LHCN-M2 (cell line): ENCODE data around the gene HECA. TPM values are rescaled to one million over a fixed set of nuclear protein-coding genes. Genes with fewer than 3 reads are reported as not detected.
"Not testable (repeated sequence)": the region's sequence is repeated elsewhere in the genome, so short reads cannot be mapped to it uniquely, and the experiment has no call there.

Experiments used
- DNase-seq: peaks from one replicate; pipeline ENCODE4 v3.0.0-alpha.2; 2012; ENCODE audit warnings: low read depth
- polyA plus RNA-seq: library from polyadenylated mRNA; unstranded; fragments of >200 nt; gene quantifications from one replicate; pipeline ENCODE4 v1.2.1, GENCODE V29; 2012; ENCODE audit warnings: missing spikeins
- total RNA-seq: library from RNA; depleted of rRNA; stranded (reverse); fragments of >200 nt; gene quantifications from 2 replicates; pipeline ENCODE4 v1.2.3, GENCODE V29; 2014; rRNA removed

HECA gene, protein sequence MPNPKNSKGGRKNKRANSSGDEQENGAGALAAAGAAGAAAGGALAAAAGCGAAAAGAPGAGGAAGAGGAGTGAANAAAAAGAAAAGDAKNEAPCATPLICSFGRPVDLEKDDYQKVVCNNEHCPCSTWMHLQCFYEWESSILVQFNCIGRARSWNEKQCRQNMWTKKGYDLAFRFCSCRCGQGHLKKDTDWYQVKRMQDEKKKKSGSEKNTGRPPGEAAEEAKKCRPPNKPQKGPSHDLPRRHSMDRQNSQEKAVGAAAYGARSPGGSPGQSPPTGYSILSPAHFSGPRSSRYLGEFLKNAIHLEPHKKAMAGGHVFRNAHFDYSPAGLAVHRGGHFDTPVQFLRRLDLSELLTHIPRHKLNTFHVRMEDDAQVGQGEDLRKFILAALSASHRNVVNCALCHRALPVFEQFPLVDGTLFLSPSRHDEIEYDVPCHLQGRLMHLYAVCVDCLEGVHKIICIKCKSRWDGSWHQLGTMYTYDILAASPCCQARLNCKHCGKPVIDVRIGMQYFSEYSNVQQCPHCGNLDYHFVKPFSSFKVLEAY
- total RNA-seq, result 7.4 and 8.6 TPM in 2 replicates
- polyA plus RNA-seq, result 2.4 TPM

DNA sequence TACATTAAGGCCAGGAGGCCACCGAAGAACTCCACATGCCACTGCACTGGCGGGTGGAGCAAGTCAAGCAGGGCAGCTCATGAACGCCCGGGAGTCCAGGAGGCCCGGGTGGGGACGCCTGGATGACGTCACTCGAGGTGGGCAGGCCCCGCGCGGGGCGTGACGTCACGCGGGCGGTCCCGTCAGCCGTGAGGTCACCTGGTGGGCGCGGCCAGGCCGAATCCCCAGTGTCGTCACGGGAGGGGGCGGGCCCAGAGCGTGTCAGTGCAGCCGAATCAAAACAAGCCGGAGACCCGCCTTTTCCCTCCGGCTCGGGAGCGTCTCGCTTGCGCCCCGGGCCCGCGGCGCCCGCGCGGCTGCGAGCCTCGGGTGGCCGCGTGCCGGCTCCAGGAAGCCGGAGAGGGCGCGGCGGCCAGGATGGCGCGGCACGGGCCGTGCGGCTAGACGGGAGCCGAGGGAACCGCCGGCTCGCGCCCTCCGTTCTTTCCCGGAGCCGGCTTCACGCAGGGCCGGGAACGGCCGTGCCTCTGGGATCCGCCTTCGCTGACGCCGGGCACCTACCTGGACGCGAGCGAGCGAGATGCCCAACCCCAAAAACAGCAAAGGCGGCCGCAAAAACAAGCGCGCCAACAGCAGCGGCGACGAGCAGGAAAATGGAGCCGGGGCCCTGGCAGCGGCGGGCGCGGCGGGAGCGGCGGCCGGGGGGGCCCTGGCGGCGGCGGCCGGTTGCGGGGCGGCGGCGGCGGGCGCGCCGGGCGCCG lies at the start of gene HECA:
Gene HECA (plus strand): TSS at position 264 of the 761 bp plus-strand sequence. CDS start 317 bp downstream, at position 581.
- peak; percentile 92 for DNase-seq

DNA sequence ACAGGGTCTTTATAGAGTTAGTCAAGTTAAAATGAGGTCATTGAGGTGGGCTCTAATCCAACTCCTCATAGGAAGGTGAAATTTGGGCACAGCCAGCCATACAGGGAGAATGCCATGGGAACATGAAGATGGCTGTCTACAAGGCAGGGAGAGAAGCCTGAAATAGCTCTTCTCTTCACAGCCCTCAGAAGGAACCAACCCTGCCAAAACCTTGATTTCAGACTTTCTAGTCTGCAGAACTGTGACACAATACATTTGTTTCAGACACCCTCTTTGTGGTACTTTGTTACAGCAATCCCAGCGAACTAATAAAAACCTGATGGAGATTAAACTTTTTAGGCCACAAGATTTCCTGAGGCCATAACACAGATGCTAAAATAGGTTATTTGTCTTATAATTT lies 43.1 kb upstream of the HECA start:
- DNase-seq, result no peak

DNA sequence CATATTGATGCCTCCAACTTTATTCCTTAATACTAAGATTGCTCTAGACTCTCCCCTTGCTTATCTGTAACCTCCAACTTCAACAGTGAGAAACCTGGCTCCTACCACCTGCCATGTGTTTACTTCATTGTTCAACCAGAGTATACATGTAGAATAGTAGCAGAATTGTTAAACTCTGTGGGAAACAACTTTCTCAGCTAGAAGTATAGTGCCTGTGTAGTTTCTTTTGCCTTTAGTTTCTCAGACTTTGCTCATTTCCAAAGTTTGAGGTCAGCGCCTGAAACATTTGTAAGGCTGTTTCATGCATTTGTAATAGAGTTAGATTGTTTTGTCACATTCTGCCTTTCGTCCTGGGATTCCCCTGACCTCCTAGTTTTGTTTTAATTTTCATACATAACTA lies 34.9 kb upstream of the HECA start:
- no peak for DNase-seq

DNA sequence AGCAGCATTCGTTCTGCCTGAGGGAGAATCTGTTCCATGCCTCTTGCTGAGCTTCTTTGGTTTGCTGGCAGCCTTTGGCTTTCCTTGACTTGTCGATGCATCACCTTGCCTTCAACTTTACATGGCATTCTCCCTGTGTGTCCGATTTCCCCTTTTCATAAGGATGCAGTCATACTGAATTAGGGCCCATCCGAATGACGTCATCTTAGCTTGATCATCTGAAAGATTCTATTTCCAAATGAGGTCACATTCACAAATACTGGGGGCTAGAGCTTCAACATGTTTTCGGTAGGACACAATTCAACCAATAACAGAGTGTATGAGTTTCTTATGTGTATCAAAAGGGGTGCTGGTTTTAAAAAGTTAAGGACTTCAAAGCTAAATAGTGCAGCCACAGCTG lies 27.8 kb upstream of the HECA start:
- DNase-seq, result no peak

DNA sequence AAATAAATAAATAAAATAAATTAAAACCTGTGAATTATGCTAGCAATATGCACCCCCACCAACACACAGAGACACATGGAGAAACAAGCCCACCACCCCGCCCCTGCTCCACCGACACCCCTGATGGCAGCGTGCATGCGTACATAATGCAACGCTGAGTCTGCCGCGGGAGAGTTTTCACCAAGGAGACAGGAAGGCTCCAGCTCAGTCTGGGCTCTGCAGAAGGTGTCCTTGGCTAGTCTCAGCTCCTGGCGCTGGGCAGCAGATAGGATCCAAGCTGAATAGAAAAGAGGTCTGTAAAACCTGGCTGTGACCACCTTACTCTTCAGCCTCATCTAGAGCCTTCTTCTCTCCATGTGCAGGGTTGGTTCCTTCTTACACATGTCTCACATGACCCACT lies 26.5 kb upstream of the HECA start:
- DNase-seq, result no peak

DNA sequence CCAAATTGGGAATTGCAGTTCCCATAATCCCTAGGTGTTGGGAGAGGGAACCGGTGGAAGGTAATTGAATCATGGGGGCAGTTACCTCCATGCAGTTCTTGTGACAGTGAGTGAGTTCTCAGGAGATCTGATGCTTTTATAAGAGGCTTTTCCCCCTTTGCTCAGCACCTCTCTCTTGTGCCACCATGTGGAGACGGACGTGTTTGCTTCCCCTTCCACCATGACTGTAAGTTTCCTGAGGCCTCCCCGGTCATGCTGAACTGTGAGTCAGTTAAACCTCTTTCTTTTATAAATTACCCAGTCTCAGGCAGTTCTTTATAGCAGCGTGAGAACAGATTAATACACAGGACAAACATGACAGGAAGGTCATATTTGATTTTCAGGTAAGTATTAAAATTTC lies 25.3 kb upstream of the HECA start:
- peak; percentile 31 for DNase-seq

DNA sequence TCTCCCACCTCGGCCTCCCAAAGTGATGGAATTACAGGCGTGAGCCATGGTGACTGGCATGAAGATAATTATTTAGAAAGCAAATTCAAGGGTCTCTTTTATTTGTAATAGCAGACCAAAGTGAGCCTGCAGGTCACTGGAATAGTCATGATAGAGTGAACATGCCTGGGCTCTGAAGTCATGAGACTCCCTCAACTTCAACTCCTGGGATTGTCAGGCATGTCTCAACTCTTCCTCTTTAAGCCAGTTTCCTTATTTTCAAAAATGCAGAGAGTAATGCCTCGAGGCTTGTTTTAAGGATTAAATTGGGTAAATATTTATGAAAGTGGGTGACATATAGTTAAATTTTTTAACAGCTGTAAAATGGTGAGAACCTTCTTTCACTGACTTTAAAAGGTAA lies 22.7 kb upstream of the HECA start:
- no peak for DNase-seq

DNA sequence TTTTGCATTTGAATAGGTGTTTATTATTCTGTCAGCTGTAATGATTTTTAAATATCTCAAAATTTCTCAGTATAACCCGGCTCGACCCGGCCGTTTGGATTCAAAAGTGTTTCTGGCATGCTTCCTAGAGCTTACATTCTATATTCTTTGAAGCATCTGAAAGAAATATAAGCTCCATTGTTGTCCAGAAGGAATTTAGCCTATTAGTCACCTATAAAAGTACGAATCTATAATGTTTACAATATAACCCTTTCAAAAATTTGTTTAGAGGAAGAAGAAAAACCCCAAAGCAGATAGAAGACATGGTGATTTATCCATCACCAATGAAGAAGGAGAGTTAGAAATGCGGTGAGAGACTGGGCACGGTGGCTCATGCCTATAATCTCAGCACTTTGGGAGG lies 22.3 kb upstream of the HECA start:
- DNase-seq, result no peak

DNA sequence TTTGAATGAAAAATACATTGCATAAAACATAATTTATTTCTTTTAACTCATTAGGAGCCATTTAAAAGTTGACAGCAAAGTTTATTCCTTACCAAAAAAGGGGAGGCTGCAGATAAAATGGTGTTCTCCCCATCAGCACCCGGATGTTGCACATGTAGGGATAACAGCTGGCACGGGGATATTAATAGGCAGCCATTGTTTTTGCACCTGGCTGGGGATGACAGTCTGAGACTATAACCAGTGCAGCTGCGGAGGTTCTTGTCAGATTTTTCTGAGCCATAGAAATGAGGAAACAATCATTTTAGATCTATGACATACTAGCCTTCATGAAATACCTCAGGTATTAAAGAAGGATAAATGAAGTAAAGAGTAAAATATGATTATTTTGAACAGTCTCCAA lies 20.1 kb upstream of the HECA start:
- DNase-seq, result peak; percentile 77

DNA sequence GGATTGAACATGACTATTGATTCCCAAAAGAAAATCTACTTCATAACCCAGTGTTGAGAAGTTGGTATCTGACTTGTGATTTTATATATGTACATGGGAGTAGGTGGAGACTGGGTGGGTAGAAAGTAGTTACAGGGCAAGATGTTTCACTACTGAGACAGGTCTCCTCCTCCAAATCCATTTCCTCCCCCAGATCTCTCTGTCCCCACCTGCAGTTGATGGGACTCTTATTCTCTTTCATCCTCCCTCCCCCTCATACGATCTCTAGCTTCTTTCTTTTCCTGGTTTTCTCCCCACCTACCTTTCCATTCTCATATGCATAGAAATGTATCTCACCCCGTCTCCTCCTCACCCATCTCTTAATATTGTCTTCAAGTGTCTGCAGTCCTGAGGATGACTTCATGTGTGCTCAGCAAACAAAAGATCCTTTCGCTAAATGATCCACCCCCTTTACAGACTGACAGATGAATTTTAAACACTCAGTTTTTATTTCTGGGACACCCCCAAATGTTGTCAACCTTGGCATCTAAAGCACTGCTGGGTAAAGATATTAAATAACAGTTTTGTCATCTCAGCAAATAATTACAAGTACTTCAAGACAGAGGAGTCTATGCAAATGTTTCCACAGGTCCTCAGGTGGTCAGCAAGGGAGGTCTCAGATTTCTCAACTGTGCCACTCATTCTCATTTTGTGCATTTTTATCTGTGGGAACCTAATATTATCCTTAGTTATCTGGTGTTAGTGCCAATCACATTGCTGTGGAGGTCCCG lies 18.7 kb upstream of the HECA start:
- no peak for DNase-seq

DNA sequence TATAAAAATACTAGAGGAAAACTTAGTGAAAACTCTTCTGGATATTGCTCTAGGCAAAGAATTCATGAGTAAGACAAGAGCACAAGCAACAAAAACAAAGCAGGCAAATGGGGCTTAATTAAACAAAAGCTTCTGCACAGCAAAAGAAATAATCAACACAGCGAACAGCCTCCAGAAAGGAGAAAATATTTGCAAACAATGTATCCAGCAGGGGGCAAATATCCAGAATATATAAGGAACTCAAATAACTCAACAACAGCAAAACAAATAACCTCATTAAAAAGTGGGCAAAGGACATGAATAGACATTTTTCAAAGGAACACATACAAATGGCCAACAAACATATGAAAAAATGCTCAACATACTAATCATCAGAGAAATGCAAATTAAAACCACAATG lies 17.1 kb upstream of the HECA start:
- no peak for DNase-seq

DNA sequence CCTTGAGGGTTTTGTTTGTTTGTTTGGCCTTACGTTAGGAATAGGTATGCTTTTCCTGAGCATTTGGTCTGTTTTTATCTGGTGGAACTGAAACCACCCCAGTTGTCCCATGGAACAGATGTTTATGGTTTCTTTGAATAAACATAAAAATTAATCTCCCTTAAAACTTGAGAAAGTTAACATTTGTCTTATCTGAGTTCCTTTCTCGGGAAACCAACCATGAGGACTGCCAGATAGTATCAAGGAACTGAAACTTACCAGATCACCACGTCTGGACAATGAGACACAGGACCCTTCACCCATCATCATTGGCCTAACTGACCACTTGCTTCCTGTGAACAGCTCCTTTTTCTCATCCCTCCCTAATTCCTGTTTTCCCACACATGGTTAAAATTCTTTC lies 15.3 kb upstream of the HECA start:
- DNase-seq, result peak; percentile 17

DNA sequence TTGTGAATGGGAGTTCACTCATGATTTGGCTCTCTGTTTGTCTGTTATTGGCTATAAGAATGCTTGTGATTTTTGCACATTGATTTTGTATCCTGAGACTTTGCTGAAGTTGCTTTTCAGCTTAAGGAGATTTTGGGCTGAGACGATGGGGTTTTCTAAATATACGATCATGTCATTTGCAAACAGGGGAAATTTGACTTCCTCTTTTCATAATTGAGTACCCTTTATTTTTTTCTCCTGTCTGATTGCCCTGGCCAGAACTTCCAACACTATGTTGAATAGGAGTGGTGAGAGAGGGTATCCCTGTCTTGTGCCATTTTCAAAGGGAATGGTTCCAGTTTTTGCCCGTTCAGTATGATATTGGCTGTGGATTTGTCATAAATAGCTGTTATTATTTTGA lies 12.1 kb upstream of the HECA start:
- DNase-seq, result not testable (repeated sequence)

DNA sequence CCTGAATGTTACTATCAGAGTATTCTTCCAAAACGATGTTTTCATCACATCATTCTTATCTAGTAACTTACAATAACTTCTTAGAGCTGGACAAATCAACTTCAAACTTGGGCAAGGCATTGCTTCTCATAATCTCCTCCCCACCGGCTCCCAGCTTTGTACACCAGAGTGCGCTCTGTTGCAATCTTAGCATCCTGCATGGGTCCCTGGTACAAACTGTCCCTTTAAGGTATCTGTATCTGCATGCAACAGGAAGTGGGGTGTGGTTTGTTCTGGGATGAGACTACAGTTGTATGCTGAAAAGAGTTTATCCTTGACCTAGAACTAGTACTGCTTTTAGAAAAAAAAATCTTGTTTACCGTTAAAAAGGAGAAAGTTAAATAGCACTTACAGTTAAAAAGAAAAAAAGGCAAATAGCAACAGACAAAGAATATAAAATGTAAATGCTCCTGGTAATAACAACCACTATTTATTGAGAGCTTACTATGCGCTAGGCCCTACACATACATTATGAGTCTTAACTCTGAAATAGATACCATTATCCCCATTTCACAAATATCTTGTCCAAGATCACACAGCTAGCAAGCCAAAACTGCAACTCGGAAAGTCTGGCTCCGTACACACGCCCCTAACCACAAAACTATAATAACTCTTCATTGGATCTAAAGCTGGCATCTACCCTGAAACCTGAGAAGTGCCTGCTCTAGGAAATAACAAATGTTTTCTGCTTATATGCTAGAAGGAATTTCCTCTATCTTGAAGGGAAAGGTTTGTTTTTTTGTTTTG lies 9.8 kb upstream of the HECA start:
- DNase-seq, result peak; percentile 87

DNA sequence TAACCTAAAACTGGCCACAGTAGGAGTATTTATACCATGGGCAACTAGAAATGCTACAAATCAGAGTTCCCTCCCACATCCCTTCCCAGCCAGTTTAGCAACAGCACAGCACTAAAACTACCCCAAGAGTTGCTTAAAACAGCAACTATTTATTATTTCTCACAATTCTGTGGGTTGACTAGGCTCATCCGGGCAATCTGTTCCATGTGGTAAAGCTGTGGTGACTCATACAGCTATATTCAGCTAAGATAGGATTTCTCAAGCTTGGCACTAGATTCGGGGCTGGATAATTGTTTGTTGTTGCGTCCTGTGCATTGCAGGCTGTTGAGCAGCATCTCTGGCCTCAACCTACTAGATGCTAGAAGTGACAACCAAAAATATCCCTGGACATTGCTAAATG lies 8.6 kb upstream of the HECA start:
- DNase-seq, result peak; percentile 90

DNA sequence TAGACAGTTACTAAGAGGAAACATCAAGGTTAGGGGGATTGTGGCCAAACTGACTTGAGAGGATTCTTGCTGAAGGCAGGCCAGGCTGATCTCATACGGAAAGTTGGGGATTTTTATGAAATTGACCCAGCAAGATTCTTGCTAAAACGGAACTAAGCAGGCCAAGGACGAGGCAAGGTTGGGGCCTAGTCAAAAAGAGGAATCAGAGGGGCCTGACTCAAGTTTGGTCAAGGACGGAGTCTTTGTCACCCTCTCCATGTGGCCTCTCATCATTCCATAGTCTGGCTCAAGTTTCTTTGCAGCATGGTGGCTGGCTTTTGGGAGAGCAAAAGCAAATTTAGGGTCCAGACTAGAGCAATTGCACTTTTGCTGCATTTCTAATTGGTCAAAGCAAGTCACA lies 7.9 kb upstream of the HECA start:
- DNase-seq, result no peak

DNA sequence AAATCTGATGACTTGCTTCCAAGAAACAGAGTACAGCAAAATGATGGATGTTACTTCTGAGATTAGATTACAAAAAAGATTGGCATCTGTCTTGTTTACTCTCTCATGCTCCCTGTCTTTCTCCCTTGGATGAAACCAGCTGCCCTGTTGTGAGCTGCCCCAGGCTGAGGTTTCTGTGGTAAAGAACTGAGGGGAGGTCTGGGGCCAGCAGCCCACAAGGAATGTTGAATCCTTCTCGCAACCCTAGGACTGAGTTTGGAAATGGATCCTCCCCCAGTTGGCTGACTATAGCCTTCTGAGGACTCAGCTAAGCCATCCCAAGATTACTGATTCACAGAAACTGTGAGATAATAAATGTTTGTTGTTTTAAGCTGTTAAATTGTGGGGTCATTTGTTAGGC lies 5.6 kb upstream of the HECA start:
- peak; percentile 89 for DNase-seq

DNA sequence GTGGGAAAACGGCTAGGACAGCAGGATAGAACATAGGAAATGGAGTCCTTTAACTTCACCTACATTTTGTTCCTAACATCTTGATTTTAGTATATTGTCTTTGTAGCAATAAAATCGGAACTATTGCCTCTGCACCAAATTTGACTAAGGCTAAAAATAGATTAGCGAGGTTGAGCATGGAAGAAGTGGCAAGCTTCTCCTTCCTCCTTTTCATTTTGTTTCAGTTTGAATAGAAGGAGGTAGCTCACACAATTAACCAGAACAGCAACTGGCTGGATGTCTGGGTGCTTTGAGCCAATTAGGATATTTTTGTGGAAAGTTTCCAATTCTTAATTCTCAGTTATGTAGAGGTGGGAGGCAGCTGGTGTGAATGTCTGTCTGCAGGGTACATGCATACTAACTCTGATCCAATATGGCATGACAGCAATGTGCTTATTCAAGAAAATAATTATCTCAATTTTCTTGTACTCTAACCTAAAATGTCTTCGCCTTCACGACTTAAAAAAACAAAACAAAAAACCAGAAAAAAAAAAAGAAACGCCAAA lies 3.1 kb upstream of the HECA start:
- DNase-seq, result no peak

DNA sequence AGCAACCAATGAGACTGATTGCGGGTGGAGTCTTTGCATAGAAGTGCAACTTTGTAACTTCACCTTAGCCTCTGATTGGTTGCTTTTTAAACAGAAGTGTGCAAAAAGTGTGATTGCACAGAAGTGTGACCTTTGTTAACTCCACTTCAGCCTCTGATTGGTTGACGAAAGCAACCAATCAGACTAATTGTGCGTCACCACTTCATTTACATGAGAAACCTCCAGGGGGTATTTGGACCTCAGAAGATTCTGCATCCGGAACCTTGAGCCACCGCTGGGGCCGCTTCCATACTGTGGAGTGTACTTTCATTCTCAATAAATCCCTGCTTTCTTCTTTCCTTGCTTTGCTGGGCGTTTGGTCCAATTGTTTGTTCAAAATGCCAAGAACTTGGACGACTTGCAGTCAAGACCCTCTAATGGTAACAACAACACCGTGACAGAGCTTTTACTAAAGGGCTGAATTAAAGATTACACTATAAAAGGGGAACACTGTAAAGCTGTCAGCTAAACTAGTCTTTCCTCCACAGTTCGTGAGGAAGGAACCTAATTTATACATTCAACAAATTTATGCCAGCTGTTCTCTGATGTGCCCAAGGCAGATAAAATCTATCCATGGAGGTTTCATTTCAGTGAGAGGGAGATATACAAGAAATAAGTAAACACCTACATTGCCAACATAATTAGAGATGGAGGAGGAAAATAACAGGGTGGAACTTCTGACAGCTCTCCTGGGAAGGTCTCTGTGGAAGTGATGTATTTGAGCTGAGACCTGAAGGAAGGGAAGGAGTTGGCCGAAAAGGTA lies 1.4 kb upstream of the HECA start:
- DNase-seq, result no peak

DNA sequence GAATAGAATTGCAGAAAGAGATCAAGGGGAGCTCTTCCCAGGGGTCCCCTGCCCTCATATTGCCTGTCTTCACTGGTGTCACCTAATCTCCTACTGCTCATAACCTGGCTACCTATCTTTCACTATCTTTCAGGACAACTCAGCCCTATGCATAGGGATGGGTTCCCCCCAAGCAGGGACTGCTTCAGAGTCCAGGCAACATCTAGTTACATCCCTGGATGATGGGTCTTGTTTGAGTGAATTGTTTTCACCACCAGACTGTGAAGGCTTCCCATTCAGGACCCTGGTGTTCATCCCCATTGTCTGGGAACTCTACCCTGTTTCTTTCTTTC lies 850 bp upstream of the HECA start:
- no peak for DNase-seq
